ENCODE results near the gene MYO5A. TPM values are rescaled to one million over a fixed set of nuclear protein-coding genes. Genes with fewer than 3 reads are reported as not detected.

The MYO5A gene
- total and polyA plus RNA-seq, 9 of the 15 experiments (the other 6 are each of a cell fraction or from before 2014, with no cell fraction given) = 0.03 to 0.82 (median 0.40) TPM

GRCh38 chr15:52343831-52344230 is 184.8 kb downstream of the MYO5A start (continued):
- TF ChIP-seq MYC (IDR thresholded peaks at IDR 0.05; ENCODE audit: low read depth, low read length) (no peak), MYC (CRISPR knock-in tag; IDR thresholded peaks at IDR 0.05; ENCODE audit: borderline replicate concordance, low read depth) (no peak), FOXA3 (CRISPR knock-in tag; conservative IDR thresholded peaks at IDR 0.05 in 1 of 2, IDR thresholded peaks at IDR 0.05 in 1 of 2) (no peak), HES1 (IDR thresholded peaks at IDR 0.05; ENCODE audit: low read depth) (no peak)

- Histone ChIP-seq H3K79me2 (ENCODE audit: control insufficient read depth, insufficient read depth, low read length) (no peaks in the 10 kb centered on the region), H3K4me2 (ENCODE audit: insufficient read depth, low read length) (no peak overlapping the region), H4K20me1 (replicated peaks; ENCODE audit: control insufficient read depth, insufficient read depth, low read length) (no peaks in the 10 kb centered on the region), H3K9ac (ENCODE audit: insufficient read depth in 1 of 2, low read depth in 2 of 2, low read length in 2 of 2) (no peak overlapping the region), H3K27ac (ENCODE audit: extremely low read depth, low read depth, low read length) (no peak overlapping the region), H3K4me1 (replicated peaks in 1 of 2; ENCODE audit: control insufficient read depth in 2 of 2, insufficient read depth in 2 of 2, low read length in 2 of 2) (no peaks in the 10 kb centered on the region), H3K27me3 (ENCODE audit: control insufficient read depth in 2 of 2, insufficient read depth in 2 of 2, low read length in 2 of 2) (peaks cover 12 to 16% of the 10 kb centered on the region in 2 experiments; a peak in 4 of 5 replicates), H3K9me1 (ENCODE audit: control insufficient read depth, insufficient read depth, low read length) (no peaks in the 10 kb centered on the region), H3K4me3 (no peak overlapping the region), H3K9me3 (replicated peaks; ENCODE audit: control insufficient read depth, insufficient read depth, low read depth, low read length) (no peaks in the 10 kb centered on the region), H2AFZ (ENCODE audit: low read depth, low read length) (no peak overlapping the region), H3K36me3 (ENCODE audit: control insufficient read depth, insufficient read depth, low read length) (no peaks in the 10 kb centered on the region)
- ATAC-seq (no peak), FAIRE-seq (no peak), DNase-seq (ENCODE audit: extremely low read depth in 1 of 4, low spot score in 3 of 4) (no peak)
- WGBS (ENCODE audit: insufficient coverage, low coverage, missing lambda C conversion rate) = 2% methylated on average over 15 of the region's 16 CpGs
- TF ChIP-seq HMGXB4 (CRISPR knock-in tag; IDR thresholded peaks at IDR 0.05) (no peak), HOXB6 (CRISPR knock-in tag; IDR thresholded peaks at IDR 0.05; ENCODE audit: borderline replicate concordance) (no peak), FOXP1 (CRISPR knock-in tag; IDR thresholded peaks at IDR 0.05) (no peak), PTTG1 (tag; IDR thresholded peaks at IDR 0.05; ENCODE audit: low read depth) (no peak), GTF2B (IDR thresholded peaks at IDR 0.05; ENCODE audit: extremely low read depth, insufficient read length) (no peak), SP2 (IDR thresholded peaks at IDR 0.05; ENCODE audit: extremely low read depth, low read depth, low read length, poor library complexity, severe bottlenecking) (no peak), HNRNPL (IDR thresholded peaks at IDR 0.05; ENCODE audit: low read depth, low read length) (no peak), ZFP91 (CRISPR knock-in tag; IDR thresholded peaks at IDR 0.05) (no peak), MAFK (IDR thresholded peaks at IDR 0.05; ENCODE audit: low read length) (no peak), PRMT5 (CRISPR knock-in tag; IDR thresholded peaks at IDR 0.05) (no peak)
- intact Hi-C loops (cut with micrococcal nuclease) = no loop called here
- CTCF ChIA-PET (ENCODE audit: low intra/inter-chr PET ratio) = no interaction called here
- no TSS peak for BruUV-seq (replicated peaks)
- in situ Hi-C loops (cut with MboI) = no loop called here
- POLR2A ChIA-PET = no interaction called here
Measured at GRCh38 chr15:52340093-52340492, 188.6 kb downstream of the MYO5A start.

All from K562 (cell line).